Tibial nerve (tissue), 4 donors: Measurements from ENCODE around the gene GPR25. TPM values are rescaled to one million over a fixed set of nuclear protein-coding genes. Genes with fewer than 3 reads are reported as not detected.

ENCODE experiments used
- DNase-seq, 2 donors: peaks; one replicate each; pipeline ENCODE4 v3.0.0-alpha.2; 2019; ENCODE audit warnings: low spot score in 2 of 2
- H3K27ac ChIP-seq, 4 donors: fragments of 200-600 bp; sonication (generic) in 3 of 4; one replicate each; pipeline ENCODE4 v1.5.1; 2017 to 2019; ENCODE audit warnings: mild to moderate bottlenecking in 1 of 4
- H3K27me3 ChIP-seq, 2 donors: fragments of 200-600 bp; sonication (generic) in 1 of 2; one replicate each; pipeline versions ENCODE4 v1.5.1 to v1.6.0; 2017 to 2019
- H3K36me3 ChIP-seq, 3 donors: fragments of 200-600 bp; sonication (generic); one replicate each; pipeline ENCODE4 v1.5.1; 2018 to 2019
- H3K4me1 ChIP-seq, 4 donors: fragments of 200-600 bp; sonication (generic) in 3 of 4; one replicate each; pipeline ENCODE4 v1.5.1; 2017 to 2019
- H3K4me3 ChIP-seq, 4 donors: fragments of 200-600 bp; sonication (generic) in 3 of 4; one replicate each; pipeline ENCODE4 v1.5.1; 2017 to 2019; ENCODE audit warnings: mild to moderate bottlenecking in 1 of 4, moderate library complexity in 1 of 4
- H3K9me3 ChIP-seq, 4 donors: fragments of 200-600 bp; sonication (generic) in 3 of 4; one replicate each; pipeline ENCODE4 v1.5.1; 2017 to 2019
- CTCF ChIP-seq, 5 experiments: fragments of 200-600 bp in 3 of 5; fragments of 450-650 bp in 2 of 5; sonication (generic) in 3 of 5; IDR thresholded peaks; one replicate each; pipeline ENCODE4 v1.5.1; 2016 to 2019; ENCODE audit warnings: antibody characterized with exemption in 5 of 5, mild to moderate bottlenecking in 3 of 5, moderate library complexity in 2 of 5
- EP300 ChIP-seq, 2 donors: sonication (generic); formaldehyde crosslinking; IDR thresholded peaks; one replicate each; pipeline ENCODE4 v1.6.1; 2017; ENCODE audit warnings: antibody characterized with exemption in 2 of 2, mild to moderate bottlenecking in 1 of 2
- POLR2A ChIP-seq, 2 donors: fragments of 450-650 bp; IDR thresholded peaks; one replicate each; pipeline ENCODE4 v1.6.1; 2017; ENCODE audit warnings: antibody characterized with exemption in 2 of 2, mild to moderate bottlenecking in 2 of 2, moderate library complexity in 2 of 2
- WGBS, 2 donors: methylation state at CpG; one replicate each; pipeline ENCODE4 v1.1.5; 2018; 5-methylcytosine and 5-hydroxymethylcytosine counted together
- total RNA-seq, 4 donors: library from RNA; depleted of rRNA; stranded (reverse); fragments of >200 nt; gene quantifications; one replicate each; pipeline ENCODE4 v1.1.0, GENCODE V29; 2016

The GPR25 gene
- total RNA-seq, 4 donors from 2014 or later = not detected

GRCh38 chr1:200887772-200888348, 15.1 kb downstream of the GPR25 start:
- H3K4me3 ChIP-seq = no peak overlapping the region
- TF ChIP-seq EP300 (IDR thresholded peaks at IDR 0.05) (no peak), CTCF (IDR thresholded peaks at IDR 0.05) (no peak), POLR2A (IDR thresholded peaks at IDR 0.05) (no peak)
- DNase-seq = no peak
- no peaks in the 10 kb centered on the region for H3K9me3 ChIP-seq
- peaks cover 0 to 47% of the 10 kb centered on the region in 2 donors for H3K27me3 ChIP-seq
- peaks cover 0 to 20% (median 14%) of the 10 kb centered on the region in 4 donors for H3K4me1 ChIP-seq
- WGBS, 2 donors = 74 to 80% methylated on average over 9 of the region's 9 CpGs
- no peak overlapping the region for H3K27ac ChIP-seq
- no peaks in the 10 kb centered on the region for H3K36me3 ChIP-seq

GRCh38 chr1:200888349-200888838, 15.6 kb downstream of the GPR25 start:
- TF ChIP-seq CTCF (IDR thresholded peaks at IDR 0.05) = no peak
- TF ChIP-seq EP300 (IDR thresholded peaks at IDR 0.05) = no peak
- no peak for TF ChIP-seq POLR2A (IDR thresholded peaks at IDR 0.05)
- Histone ChIP-seq H3K36me3 (no peaks in the 10 kb centered on the region), H3K4me3 (no peak overlapping the region), H3K4me1 (peaks cover 0 to 20% (median 14%) of the 10 kb centered on the region in 4 donors), H3K9me3 (no peaks in the 10 kb centered on the region), H3K27ac (no peak overlapping the region), H3K27me3 (peaks cover 0 to 51% of the 10 kb centered on the region in 2 donors)
- WGBS, 2 donors = 61 to 65% methylated on average over 4 to 7 of the region's 7 CpGs
- DNase-seq = no peak

GRCh38 chr1:200889571-200889970, 16.8 kb downstream of the GPR25 start:
- Histone ChIP-seq H3K9me3 (no peaks in the 10 kb centered on the region), H3K4me3 (no peak overlapping the region), H3K36me3 (no peaks in the 10 kb centered on the region), H3K4me1 (peaks cover 0 to 20% (median 14%) of the 10 kb centered on the region in 4 donors), H3K27ac (no peak overlapping the region), H3K27me3 (peaks cover 0 to 61% of the 10 kb centered on the region in 2 donors)
- 96 to 98% methylated on average over 2 of the region's 2 CpGs for WGBS, 2 donors
- TF ChIP-seq EP300 (IDR thresholded peaks at IDR 0.05) = no peak
- no peak for TF ChIP-seq POLR2A (IDR thresholded peaks at IDR 0.05)
- TF ChIP-seq CTCF (IDR thresholded peaks at IDR 0.05) = no peak
- no peak for DNase-seq

GRCh38 chr1:200890027-200890426, 17.2 kb downstream of the GPR25 start:
- Histone ChIP-seq H3K4me1 (peaks cover 0 to 20% (median 14%) of the 10 kb centered on the region in 4 donors), H3K9me3 (no peaks in the 10 kb centered on the region), H3K36me3 (no peaks in the 10 kb centered on the region), H3K27ac (no peak overlapping the region), H3K4me3 (no peak overlapping the region), H3K27me3 (peaks cover 0 to 65% of the 10 kb centered on the region in 2 donors)
- TF ChIP-seq EP300 (IDR thresholded peaks at IDR 0.05) (no peak), CTCF (IDR thresholded peaks at IDR 0.05) (no peak), POLR2A (IDR thresholded peaks at IDR 0.05) (no peak)
- WGBS, 2 donors = 96% methylated on average over 15 of the region's 15 CpGs
- no peak for DNase-seq
